ENCODE results near the gene TRIM37.
A peak's percentile ranks its signal among the peaks of the same experiment; 100 is the strongest.

Gene TRIM37, protein sequence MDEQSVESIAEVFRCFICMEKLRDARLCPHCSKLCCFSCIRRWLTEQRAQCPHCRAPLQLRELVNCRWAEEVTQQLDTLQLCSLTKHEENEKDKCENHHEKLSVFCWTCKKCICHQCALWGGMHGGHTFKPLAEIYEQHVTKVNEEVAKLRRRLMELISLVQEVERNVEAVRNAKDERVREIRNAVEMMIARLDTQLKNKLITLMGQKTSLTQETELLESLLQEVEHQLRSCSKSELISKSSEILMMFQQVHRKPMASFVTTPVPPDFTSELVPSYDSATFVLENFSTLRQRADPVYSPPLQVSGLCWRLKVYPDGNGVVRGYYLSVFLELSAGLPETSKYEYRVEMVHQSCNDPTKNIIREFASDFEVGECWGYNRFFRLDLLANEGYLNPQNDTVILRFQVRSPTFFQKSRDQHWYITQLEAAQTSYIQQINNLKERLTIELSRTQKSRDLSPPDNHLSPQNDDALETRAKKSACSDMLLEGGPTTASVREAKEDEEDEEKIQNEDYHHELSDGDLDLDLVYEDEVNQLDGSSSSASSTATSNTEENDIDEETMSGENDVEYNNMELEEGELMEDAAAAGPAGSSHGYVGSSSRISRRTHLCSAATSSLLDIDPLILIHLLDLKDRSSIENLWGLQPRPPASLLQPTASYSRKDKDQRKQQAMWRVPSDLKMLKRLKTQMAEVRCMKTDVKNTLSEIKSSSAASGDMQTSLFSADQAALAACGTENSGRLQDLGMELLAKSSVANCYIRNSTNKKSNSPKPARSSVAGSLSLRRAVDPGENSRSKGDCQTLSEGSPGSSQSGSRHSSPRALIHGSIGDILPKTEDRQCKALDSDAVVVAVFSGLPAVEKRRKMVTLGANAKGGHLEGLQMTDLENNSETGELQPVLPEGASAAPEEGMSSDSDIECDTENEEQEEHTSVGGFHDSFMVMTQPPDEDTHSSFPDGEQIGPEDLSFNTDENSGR

GRCh38 chr17:59106463-59107305 is at the start of gene TRIM37:
TRIM37 (minus strand) TSS chr17:59106880; CDS start chr17:59106461, 419 bp downstream.
- peak; percentile 99 for DNase-seq (ENCODE audit: extremely low spot score)
- ChIA-PET POLR2A (interaction anchor here (0.6 to 1.5 kb wide), 7 partner anchors 11 to 476 kb away, joined by 3 to 7 read pairs (median 4); no protein-coding TSS in a partner anchor), CTCF (interaction anchor here (0.8 to 3.1 kb wide), 6 partner anchors 12 to 52 kb away, joined by 3 to 15 read pairs (median 3); no protein-coding TSS in a partner anchor)
- TF ChIP-seq, protein P1, sequence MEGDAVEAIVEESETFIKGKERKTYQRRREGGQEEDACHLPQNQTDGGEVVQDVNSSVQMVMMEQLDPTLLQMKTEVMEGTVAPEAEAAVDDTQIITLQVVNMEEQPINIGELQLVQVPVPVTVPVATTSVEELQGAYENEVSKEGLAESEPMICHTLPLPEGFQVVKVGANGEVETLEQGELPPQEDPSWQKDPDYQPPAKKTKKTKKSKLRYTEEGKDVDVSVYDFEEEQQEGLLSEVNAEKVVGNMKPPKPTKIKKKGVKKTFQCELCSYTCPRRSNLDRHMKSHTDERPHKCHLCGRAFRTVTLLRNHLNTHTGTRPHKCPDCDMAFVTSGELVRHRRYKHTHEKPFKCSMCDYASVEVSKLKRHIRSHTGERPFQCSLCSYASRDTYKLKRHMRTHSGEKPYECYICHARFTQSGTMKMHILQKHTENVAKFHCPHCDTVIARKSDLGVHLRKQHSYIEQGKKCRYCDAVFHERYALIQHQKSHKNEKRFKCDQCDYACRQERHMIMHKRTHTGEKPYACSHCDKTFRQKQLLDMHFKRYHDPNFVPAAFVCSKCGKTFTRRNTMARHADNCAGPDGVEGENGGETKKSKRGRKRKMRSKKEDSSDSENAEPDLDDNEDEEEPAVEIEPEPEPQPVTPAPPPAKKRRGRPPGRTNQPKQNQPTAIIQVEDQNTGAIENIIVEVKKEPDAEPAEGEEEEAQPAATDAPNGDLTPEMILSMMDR (IDR thresholded peaks at IDR 0.05; ENCODE audit: control extremely low read depth, extremely low read depth, low read depth, missing control alignments) = no peak

DNA sequence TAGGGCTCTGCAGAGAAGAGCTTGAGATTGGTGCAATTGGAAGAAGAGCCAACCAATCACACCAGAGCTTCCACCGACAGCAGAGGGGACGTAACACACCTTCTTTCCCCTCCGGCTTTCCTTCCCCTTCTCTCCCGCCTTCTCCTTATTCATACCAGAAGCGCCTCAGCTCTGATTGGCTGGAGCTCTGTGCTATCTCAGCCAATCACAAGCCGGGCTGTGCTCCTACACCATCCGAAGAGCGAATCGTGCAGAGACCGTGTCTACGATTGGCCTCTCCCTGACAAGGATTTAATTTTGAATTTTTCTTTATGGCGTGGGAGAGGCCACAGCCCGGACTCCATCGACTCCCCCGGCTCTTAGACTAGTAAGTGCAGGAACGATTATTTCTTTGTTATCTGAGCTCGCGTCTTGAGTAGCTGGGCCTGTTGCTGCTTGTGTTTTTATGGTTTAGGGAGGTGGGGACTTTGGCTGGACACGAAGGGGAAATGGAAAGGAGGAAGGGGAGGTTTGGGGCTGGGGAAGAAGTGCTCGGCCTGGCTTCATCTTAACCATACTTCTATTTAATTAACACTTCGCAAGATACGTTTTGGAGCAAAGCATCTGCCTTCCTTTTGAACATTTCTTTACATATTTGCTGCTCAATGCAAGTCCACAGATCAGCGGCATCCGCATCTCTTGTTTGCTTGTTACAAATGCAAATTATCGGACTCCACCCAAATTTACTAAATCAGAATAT is 48.9 kb upstream of the TRIM37 start, which contains the start of gene PRR11:
TSS of gene PRR11 (plus strand) at position 308 of the 739 bp plus-strand sequence. CDS start 14,007 bp downstream, outside the sequence.
- ChIA-PET CTCF (interaction anchor here (0.9 to 2.0 kb wide), 6 partner anchors 9 to 65 kb away, joined by 3 to 8 read pairs (median 4); partner anchors contain the start of gene GDPD1), POLR2A (interaction anchor here (0.6 to 1.5 kb wide), 7 partner anchors 17 to 803 kb away, joined by 3 to 8 read pairs (median 4); partner anchors contain the start of genes SMG8 and SUPT4H1)
- DNase-seq (ENCODE audit: extremely low spot score) = peak; percentile 89
- TF ChIP-seq, protein P1 (IDR thresholded peaks at IDR 0.05; ENCODE audit: control extremely low read depth, extremely low read depth, low read depth, missing control alignments) = no peak

DNA sequence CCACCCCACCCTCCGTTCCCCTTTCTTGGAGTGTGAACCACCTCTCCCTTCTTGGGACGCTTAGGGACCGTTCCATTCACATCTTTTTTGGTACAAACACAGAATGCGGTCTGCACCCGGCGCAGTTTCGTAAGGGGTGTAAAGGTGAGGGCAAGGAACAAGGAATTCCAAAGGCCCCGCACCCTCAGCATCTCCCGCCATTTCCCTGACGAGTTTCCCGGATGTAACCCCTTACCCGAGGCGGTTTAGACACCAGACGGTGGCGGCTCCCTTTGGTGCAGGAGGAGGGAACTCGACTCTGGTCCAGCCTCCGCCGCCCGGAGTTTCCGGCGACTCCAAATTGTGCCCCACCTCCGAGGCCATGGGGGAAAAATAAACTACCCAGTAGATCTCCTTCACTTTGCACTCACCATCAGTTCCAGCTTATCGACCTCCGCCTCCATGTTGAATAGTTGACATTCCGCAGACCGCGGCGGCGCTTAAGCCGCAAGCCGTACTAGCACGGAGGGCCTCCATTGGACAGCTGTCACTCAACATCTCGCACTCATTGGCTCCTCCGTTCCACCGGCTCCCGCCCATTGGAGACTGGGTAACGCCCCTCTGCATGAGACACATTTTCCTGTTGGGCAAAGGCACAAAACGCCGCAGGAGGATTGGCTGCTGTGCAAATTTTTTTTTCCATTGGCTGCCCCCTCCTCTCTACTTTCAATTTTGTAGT is 48.2 kb upstream of the TRIM37 start, which contains the start of gene SKA2:
TSS of gene SKA2 (minus strand) at position 466 of the 718 bp plus-strand sequence. CDS start at position 443, 23 bp downstream.
- CTCF ChIA-PET = interaction anchor here (0.9 to 1.3 kb wide), 4 partner anchors 8 to 65 kb away, joined by 3 to 4 read pairs (median 3); partner anchors contain the start of gene GDPD1
- POLR2A ChIA-PET = interaction anchor here (0.6 to 1.5 kb wide), 7 partner anchors 18 to 1196 kb away, joined by 3 to 8 read pairs (median 3); partner anchors contain the start of genes SMG8 and SUPT4H1
- TF ChIP-seq, protein P1 (IDR thresholded peaks at IDR 0.05; ENCODE audit: control extremely low read depth, extremely low read depth, low read depth, missing control alignments) = no peak
- no peak for DNase-seq (ENCODE audit: extremely low spot score)

DNA sequence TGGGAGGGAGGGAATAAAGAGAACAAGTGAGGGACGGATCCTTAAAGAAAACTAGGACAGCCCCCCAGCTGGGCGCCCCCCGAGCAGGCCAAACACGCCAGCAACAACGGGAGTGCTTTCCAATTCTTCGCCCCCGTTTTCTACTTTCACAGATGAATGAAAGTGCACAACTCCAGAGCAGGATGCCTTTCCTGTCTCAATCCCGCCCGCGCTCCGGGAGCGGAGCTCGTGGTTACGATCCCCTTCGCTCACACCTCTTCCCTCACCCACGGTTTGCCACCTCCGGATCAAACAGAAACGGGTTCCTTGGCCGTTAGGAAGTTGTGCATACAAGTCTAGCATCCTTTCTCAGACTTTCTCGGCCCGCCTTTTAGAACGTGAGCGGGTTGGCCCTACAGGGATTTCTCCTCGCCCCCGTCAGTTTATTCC is 47.6 kb upstream of the TRIM37 start:
- TF ChIP-seq, protein P1 (IDR thresholded peaks at IDR 0.05; ENCODE audit: control extremely low read depth, extremely low read depth, low read depth, missing control alignments) = no peak
- ChIA-PET CTCF (interaction anchor here (1.3 kb wide), 1 partner anchor 10 kb away, joined by 3 read pairs; no protein-coding TSS in a partner anchor), POLR2A (interaction anchor here (0.6 to 1.5 kb wide), 3 partner anchors 523 to 1196 kb away, joined by 3 to 8 read pairs (median 4); no protein-coding TSS in a partner anchor)
- peak; percentile 21 for DNase-seq (ENCODE audit: extremely low spot score)

GRCh38 chr17:59152925-59153324 is 46.2 kb upstream of the TRIM37 start:
- DNase-seq (ENCODE audit: extremely low spot score) = no peak
- CTCF ChIA-PET = no interaction called here
- POLR2A ChIA-PET = interaction anchor here (0.6 kb wide), 1 partner anchor 13 kb away, joined by 3 read pairs; no protein-coding TSS in a partner anchor
- TF ChIP-seq, protein P1 (IDR thresholded peaks at IDR 0.05; ENCODE audit: control extremely low read depth, extremely low read depth, low read depth, missing control alignments) = no peak

Measured in GM10248 (cell line).